Measurements from ENCODE around the gene C19orf81.

C19orf81 gene

GRCh38 chr19:50632151-50632835, 17.0 kb upstream of the C19orf81 start:
- Histone ChIP-seq H4K20me1 (ENCODE audit: insufficient read depth) (no peaks in the 10 kb centered on the region), H2AFZ (ENCODE audit: low read depth) (no peak overlapping the region), H3K4me2 (no peak overlapping the region), H3K4me3 (IDR thresholded peaks at IDR 0.05; ENCODE audit: insufficient read depth, low read depth, low read length) (no peak overlapping the region), H3K36me3 (ENCODE audit: insufficient read depth) (no peaks in the 10 kb centered on the region), H3K4me1 (ENCODE audit: low read depth, poor library complexity, severe bottlenecking) (no peaks in the 10 kb centered on the region), H3K79me2 (ENCODE audit: insufficient read depth, low read depth) (no peaks in the 10 kb centered on the region), H3K27ac (no peak overlapping the region), H3K9ac (no peak overlapping the region), H3K27me3 (ENCODE audit: insufficient read depth, low read depth) (peaks cover 8% of the 10 kb centered on the region; the same call in 1 of the 2 replicates)
- no peak for TF ChIP-seq CTCF (conservative IDR thresholded peaks at IDR 0.05; ENCODE audit: low read depth, low read length)

GRCh38 chr19:50633359-50633758, 15.9 kb upstream of the C19orf81 start:
- no peaks in the 10 kb centered on the region for H3K36me3 ChIP-seq (ENCODE audit: insufficient read depth)
- no peak overlapping the region for H3K4me3 ChIP-seq (IDR thresholded peaks at IDR 0.05; ENCODE audit: insufficient read depth, low read depth, low read length)
- H3K27me3 ChIP-seq (ENCODE audit: insufficient read depth, low read depth): peaks cover 14% of the 10 kb centered on the region; the same call in 1 of the 2 replicates
- H3K27ac ChIP-seq: no peak overlapping the region
- no peaks in the 10 kb centered on the region for H3K4me1 ChIP-seq (ENCODE audit: low read depth, poor library complexity, severe bottlenecking)
- H2AFZ ChIP-seq (ENCODE audit: low read depth): no peak overlapping the region
- no peak overlapping the region for H3K9ac ChIP-seq
- no peaks in the 10 kb centered on the region for H3K79me2 ChIP-seq (ENCODE audit: insufficient read depth, low read depth)
- no peak overlapping the region for H3K4me2 ChIP-seq
- no peaks in the 10 kb centered on the region for H4K20me1 ChIP-seq (ENCODE audit: insufficient read depth)
- no peak for TF ChIP-seq CTCF (conservative IDR thresholded peaks at IDR 0.05; ENCODE audit: low read depth, low read length)

- no peak for TF ChIP-seq CTCF (conservative IDR thresholded peaks at IDR 0.05; ENCODE audit: low read depth, low read length)
- H3K79me2 ChIP-seq (ENCODE audit: insufficient read depth, low read depth): no peaks in the 10 kb centered on the region
- H3K4me2 ChIP-seq: no peak overlapping the region
- no peak overlapping the region for H3K4me3 ChIP-seq (IDR thresholded peaks at IDR 0.05; ENCODE audit: insufficient read depth, low read depth, low read length)
- H3K36me3 ChIP-seq (ENCODE audit: insufficient read depth): no peaks in the 10 kb centered on the region
- peaks cover 14% of the 10 kb centered on the region; the same call in 1 of the 2 replicates for H3K27me3 ChIP-seq (ENCODE audit: insufficient read depth, low read depth)
- H3K4me1 ChIP-seq (ENCODE audit: low read depth, poor library complexity, severe bottlenecking): no peaks in the 10 kb centered on the region
- no peak overlapping the region for H3K27ac ChIP-seq
- H3K9ac ChIP-seq: no peak overlapping the region
- no peak overlapping the region for H2AFZ ChIP-seq (ENCODE audit: low read depth)
- H4K20me1 ChIP-seq (ENCODE audit: insufficient read depth): no peaks in the 10 kb centered on the region
Observed at GRCh38 chr19:50633973-50634372, 15.3 kb upstream of the C19orf81 start.

GRCh38 chr19:50636317-50637085, 12.7 kb upstream of the C19orf81 start:
- Histone ChIP-seq H4K20me1 (ENCODE audit: insufficient read depth) (no peaks in the 10 kb centered on the region), H3K9ac (no peak overlapping the region), H3K27me3 (ENCODE audit: insufficient read depth, low read depth) (peaks cover 7% of the 10 kb centered on the region; the same call in 1 of the 2 replicates), H3K4me2 (no peak overlapping the region), H3K4me3 (IDR thresholded peaks at IDR 0.05; ENCODE audit: insufficient read depth, low read depth, low read length) (no peak overlapping the region), H3K79me2 (ENCODE audit: insufficient read depth, low read depth) (no peaks in the 10 kb centered on the region), H2AFZ (ENCODE audit: low read depth) (no peak overlapping the region), H3K27ac (no peak overlapping the region), H3K36me3 (ENCODE audit: insufficient read depth) (no peaks in the 10 kb centered on the region), H3K4me1 (ENCODE audit: low read depth, poor library complexity, severe bottlenecking) (no peaks in the 10 kb centered on the region)
- no peak for TF ChIP-seq CTCF (conservative IDR thresholded peaks at IDR 0.05; ENCODE audit: low read depth, low read length)
